ENCODE results near the gene GPBP1L1. TPM values are rescaled to one million over a fixed set of nuclear protein-coding genes. Genes with fewer than 3 reads are reported as not detected.

GPBP1L1 gene
- total RNA-seq, 1 donor from 2014 or later: 112 TPM

- no peaks in the 10 kb centered on the region for H3K27me3 ChIP-seq (ENCODE audit: control insufficient read depth, insufficient read depth, low read length)
- no peak for DNase-seq (ENCODE audit: low read depth)
- no peak for TF ChIP-seq CTCF (IDR thresholded peaks at IDR 0.05; ENCODE audit: insufficient read depth, low read length, poor library complexity, severe bottlenecking)
- H3K4me3 ChIP-seq (ENCODE audit: low read depth, low read length): no peak overlapping the region
- H3K36me3 ChIP-seq (ENCODE audit: control insufficient read depth, insufficient read depth, low read length): peaks cover 7% of the 10 kb centered on the region
Measured at GRCh38 chr1:45622524-45623394, 63.6 kb downstream of the GPBP1L1 start.

GRCh38 chr1:45621895-45622523, 64.3 kb downstream of the GPBP1L1 start:
- Histone ChIP-seq H3K36me3 (ENCODE audit: control insufficient read depth, insufficient read depth, low read length) (peaks cover 9% of the 10 kb centered on the region), H3K27me3 (ENCODE audit: control insufficient read depth, insufficient read depth, low read length) (no peaks in the 10 kb centered on the region), H3K4me3 (ENCODE audit: low read depth, low read length) (no peak overlapping the region)
- no peak for TF ChIP-seq CTCF (IDR thresholded peaks at IDR 0.05; ENCODE audit: insufficient read depth, low read length, poor library complexity, severe bottlenecking)
- no peak for DNase-seq (ENCODE audit: low read depth)

GRCh38 chr1:45621501-45621836, 64.9 kb downstream of the GPBP1L1 start:
- no peak for TF ChIP-seq CTCF (IDR thresholded peaks at IDR 0.05; ENCODE audit: insufficient read depth, low read length, poor library complexity, severe bottlenecking)
- Histone ChIP-seq H3K27me3 (ENCODE audit: control insufficient read depth, insufficient read depth, low read length) (no peaks in the 10 kb centered on the region), H3K4me3 (ENCODE audit: low read depth, low read length) (no peak overlapping the region), H3K36me3 (ENCODE audit: control insufficient read depth, insufficient read depth, low read length) (peaks cover 9% of the 10 kb centered on the region)
- no peak for DNase-seq (ENCODE audit: low read depth)

- TF ChIP-seq CTCF (IDR thresholded peaks at IDR 0.05; ENCODE audit: insufficient read depth, low read length, poor library complexity, severe bottlenecking): no peak
- Histone ChIP-seq H3K27me3 (ENCODE audit: control insufficient read depth, insufficient read depth, low read length) (no peaks in the 10 kb centered on the region), H3K4me3 (ENCODE audit: low read depth, low read length) (no peak overlapping the region), H3K36me3 (ENCODE audit: control insufficient read depth, insufficient read depth, low read length) (peaks cover 8% of the 10 kb centered on the region)
- DNase-seq (ENCODE audit: low read depth): no peak
Measured at GRCh38 chr1:45620588-45621500, 65.5 kb downstream of the GPBP1L1 start.

DNA sequence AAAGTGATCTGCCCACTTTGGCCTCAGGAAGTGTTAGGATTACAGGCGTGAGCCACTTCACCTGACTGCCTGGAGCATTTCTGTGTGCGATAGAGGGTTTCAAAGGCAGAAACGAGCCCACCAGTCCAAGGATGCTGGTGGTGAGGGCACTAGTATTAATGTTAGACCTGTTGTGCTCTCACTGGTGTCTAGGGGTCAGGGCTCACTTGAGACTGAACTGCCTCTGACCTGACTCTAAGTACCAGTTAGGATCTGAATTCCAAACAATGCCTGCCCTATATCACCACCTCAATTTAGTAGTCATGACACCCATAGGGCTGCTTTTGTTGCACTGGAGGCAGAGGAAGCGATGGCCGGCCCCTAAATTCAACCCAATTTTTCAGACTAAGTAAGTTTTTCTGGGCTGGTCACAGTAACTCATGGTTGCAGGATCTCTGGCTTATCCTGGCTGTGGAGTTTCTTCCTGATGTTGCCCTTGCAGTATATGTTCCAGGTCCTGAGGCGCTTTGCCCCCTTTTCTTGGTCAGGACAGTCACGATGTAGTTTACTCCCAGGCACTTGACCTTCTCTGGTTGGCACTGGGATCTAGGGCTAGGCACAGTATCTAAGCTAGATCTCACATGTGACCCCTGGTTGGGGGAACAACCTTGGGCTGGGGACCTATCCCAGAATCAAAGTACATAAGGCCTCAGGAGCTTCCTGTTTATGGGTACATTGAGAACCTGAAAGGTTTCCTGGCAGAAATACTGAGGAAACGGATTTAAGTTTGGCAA, 67.0 kb downstream of the GPBP1L1 start:
- H3K36me3 ChIP-seq (ENCODE audit: control insufficient read depth, insufficient read depth, low read length): peaks cover 8% of the 10 kb centered on the region
- no peak for TF ChIP-seq CTCF (IDR thresholded peaks at IDR 0.05; ENCODE audit: insufficient read depth, low read length, poor library complexity, severe bottlenecking)
- no peak overlapping the region for H3K4me3 ChIP-seq (ENCODE audit: low read depth, low read length)
- H3K27me3 ChIP-seq (ENCODE audit: control insufficient read depth, insufficient read depth, low read length): no peaks in the 10 kb centered on the region
- no peak for DNase-seq (ENCODE audit: low read depth)

Measured in kidney epithelial cell (primary cell).